HT1080 (cell line): ENCODE measurements around the gene KLHL29. TPM values are rescaled to one million over a fixed set of nuclear protein-coding genes. Genes with fewer than 3 reads are reported as not detected.
A peak's percentile ranks its signal among the peaks of the same experiment; 100 is the strongest.

ENCODE experiments used
- DNase-seq: peaks from one replicate; pipeline ENCODE4 v3.0.0-alpha.2; 2015; ENCODE audit warnings: low read depth
- total RNA-seq: library from RNA; depleted of rRNA; stranded (reverse); fragments of >200 nt; shearing (Covaris generic); gene quantifications from 2 replicates; pipeline ENCODE4 v1.2.3, GENCODE V29; 2014

KLHL29 gene
- total RNA-seq, 1 experiment from 2014 or later: 6.8 TPM

DNA sequence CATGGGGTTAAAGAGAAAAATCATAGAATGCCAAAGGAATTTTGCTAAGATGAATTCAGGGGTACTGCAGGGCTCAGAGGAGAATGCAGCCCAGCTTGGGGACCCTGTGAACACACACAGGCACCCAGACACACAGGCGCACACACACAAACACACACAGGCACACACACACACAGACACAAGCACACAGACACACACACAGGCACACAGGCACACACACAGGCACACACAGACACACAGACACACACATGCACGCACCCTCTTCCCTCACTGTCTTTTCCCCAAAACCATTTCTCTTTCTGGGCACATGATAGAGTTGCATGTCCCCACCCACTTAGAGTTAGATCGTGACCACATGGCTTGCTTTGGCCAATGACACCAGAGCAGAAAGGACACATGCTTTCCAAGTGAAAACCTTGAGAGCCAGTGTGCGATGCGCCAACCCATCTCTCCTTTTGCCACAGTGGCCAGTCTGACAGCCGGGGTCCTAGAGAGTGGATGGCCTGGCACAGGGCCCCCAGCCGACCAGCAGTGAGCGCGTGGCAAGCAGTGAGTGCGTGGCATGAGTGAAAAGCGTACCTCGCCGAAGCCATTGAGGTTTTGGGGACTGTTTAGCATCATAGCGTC is 163.3 kb downstream of the KLHL29 start:
- DNase-seq: no peak

DNA sequence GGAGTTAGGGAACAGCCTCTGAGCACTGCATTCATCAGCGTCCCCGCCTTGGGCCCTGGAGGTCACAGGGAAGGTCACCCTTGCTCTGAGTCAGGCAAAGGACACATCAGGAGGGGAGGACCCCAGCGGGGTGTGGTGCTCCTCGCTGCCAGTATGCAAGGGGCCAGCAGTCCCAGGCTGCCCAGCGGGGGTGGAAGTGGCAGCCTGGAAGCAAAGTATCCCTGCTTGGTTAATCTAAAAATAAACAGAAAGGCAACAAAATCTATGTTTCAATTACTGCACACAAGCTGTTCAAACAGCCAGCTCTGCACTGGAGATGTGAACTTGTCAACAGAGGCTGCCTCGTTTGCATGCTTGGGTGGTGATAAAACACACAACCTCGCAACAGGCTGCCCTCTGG is 164.1 kb downstream of the KLHL29 start:
- no peak for DNase-seq

DNA sequence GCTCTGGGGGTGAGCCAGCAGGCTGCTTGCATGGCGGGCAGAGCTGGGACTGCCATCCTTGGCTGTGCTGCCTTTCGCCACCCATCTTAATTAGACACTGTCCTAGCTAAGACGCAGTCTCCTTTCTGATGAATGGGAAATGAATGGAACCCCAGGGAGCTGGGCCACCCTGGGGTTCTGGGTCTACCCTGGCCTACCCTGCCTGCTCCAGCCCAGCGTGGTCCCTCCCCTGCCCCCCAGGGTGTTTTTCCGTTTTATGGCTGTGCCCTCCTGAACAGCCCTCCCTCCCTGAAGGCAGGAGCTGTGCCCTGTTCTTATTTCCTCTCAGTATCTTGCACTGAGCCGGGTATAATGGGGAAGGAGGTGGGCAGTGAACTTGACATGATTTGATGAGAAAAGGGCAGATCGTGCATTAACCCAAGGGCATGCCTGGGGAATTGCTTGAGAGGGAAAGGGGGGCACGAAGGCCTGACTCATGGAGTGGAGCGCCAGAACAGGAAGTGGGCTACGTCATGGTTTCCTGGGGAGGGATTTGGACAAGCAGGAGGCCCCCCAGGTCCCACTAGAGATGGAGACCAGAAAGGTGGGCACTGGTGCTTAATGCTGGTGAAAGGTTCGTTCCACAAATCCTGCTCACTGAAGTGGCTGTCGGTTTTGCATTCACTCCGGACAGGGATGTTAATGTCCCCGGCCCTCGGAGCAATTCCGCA is 165.0 kb downstream of the KLHL29 start:
- DNase-seq: peak; percentile 56

DNA sequence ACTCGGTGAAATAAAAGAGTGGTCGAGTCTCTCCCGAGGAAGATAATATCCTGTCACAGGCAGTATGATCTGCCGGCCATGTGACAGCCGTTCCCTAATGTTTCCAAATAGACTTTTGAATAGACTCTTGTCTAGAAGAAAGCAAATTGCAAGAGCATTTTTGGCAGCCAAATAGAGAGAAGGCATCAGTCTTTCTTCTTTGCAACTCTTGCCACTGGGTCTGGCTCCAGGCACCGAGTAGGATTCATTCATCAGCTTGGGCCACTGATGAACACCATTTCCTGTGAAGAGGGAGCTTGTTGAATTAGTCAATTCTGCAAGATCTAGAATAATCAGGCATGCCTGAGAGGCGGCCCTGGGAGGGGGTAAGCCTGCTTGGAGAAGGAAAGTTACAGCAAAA is 165.6 kb downstream of the KLHL29 start:
- DNase-seq: peak; percentile 16

DNA sequence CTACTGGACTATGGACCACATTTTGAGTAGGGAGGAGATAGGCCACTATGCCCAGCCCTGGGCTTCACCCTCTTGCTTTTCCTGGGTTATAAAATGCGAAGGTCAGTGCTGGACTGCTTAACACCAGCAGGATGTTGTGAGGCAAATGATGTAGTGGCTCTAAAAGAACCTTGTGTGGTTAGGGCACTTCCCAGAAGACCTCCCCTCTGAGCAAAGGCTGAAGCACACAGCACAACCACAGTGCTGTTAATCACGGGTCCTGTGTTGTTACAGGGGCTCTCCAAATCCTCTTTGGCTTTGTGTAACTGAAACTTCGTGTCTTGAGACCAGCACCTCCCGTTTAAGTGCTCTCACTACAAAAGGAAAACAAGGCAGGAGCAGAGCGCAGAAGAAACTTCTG is 166.9 kb downstream of the KLHL29 start:
- no peak for DNase-seq

DNA sequence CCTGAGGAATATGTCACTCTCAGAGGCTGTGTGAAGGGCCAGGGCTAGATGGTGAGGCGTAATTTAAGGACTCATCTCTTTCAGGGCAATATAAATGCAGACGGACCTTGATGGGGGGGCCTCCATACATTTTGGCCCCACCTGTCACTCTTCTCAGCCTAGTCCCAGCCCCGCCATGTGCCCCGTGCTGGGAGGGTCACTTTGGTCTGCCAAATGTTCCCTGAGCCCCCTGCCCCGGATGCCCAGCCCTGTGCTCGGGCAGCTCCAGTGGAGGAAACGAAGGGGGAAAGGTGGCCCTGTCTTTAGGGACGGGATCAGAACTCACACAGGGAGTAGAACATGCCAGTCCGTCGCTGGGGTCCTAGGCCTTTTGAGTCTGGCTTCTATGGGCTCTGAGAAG is 168.6 kb downstream of the KLHL29 start:
- no peak for DNase-seq

DNA sequence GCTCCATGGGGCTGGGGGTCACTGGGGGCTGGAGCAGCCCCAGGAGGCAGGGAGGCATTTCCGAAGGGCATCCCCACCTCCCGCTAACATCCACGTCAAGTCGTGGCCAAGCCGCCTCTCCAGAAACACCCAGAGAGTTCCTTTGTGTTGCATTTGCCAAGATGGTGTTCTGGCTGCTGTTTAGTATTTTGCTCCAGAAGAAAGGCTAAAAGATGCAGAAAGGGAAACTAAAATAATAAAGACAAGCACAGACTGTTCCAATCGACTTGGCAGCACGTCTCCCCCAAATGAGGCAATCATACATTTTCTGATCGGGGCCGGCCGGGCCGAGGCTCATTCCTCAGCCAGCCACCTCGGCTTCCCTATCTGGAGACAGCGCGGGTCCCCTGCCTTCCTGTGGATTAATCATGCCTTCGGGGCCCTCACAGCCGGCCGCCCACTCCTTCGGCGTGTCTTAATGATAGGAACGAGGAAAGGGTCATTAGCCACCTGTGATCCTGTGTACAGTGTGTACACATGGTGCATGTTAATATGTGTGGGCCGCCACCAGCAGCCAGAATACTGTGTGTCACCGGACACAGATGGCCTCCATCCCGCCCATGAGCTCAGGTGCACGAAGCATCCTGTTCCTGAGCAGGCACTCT is 169.2 kb downstream of the KLHL29 start:
- DNase-seq: no peak

DNA sequence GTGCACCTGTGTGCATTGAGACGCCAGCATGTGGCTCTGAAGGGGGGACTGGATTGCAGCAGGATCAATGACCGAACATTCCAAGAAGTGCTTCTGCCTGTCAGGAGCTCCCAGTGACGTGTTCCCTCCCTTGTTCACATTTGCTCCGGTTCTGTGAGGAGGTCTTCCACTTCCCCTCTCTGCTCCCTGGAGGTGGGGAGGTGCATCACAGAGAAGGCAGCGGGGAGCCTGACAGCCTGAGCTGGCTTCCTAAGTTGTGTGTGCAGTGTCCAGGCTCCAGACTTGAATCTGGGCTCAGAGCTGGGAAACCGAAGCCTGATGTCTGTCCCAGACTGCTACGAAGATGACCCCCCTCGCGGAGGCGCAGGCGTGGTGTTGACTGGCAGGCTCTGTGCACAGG is 171.0 kb downstream of the KLHL29 start:
- no peak for DNase-seq

DNA sequence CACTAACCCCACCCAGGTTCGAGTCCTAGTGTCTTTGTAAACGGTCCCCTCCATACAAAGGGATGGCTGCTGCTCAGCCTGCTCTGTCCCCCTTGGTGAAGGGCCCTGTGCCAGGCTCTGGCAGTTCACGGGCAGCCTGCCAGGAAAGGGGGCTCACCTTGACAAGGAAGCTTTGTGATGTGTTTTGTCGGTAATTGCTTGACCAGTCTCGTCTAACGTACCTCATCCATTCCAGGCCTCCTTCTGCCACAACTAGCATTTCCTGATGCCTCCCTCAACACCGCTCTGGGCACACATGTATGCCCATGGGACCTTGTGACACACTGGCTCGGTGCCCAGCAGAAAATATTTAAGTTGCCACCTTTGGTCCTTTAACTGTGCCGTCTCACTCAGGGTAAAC is 171.9 kb downstream of the KLHL29 start:
- no peak for DNase-seq

DNA sequence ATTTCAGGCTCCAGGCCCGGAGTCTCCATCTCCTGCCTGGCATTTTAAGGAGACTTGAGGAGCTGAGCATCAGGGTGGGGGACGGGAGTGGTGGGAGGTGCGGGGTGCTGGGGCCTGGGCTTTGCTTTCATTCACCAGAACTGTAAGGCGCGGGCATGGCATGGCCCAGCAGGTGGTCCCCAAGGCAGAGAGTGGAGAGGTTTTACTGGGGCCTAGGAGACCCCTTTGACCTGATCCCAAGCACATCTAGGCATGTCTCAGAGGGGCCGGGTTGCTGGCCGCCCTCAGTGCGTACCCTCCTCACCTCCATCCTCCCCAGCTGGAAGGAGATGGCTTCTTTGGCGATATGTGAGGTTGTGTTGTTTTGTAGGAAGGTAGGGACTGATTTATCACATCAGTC is 172.5 kb downstream of the KLHL29 start:
- no peak for DNase-seq

DNA sequence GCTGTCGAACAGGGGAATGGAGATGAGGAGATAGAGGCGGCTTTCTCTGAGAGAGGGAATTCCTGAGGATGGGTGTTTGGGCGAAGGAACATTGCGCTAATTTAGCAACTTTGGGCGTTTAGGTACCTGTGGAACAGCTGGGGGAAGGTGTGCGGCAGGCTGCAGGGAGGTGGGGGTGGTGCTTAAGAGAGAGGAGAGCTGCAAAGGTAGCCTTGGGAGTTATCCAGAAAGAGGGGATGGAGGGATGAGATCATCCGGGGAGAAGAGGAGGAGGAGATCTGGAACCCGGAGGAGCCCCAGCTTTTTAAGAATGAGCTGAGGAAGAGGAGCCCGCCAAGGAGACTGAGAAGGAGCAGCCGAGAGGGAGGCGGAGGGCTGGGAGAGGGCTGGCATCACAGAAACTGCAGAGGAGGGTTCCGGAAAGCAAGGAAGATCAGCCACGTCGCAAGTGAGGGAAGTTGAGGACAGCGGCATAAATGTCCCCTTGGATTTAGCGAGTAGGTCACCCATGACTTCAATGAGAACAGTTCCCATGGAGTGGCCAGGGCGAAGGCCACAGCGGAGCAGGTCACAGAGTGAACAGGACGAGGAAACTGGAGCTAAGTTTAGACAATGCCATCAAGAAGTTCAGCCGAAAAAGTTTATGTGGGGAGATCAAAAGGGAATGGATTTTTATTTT is 174.7 kb downstream of the KLHL29 start:
- DNase-seq: no peak

DNA sequence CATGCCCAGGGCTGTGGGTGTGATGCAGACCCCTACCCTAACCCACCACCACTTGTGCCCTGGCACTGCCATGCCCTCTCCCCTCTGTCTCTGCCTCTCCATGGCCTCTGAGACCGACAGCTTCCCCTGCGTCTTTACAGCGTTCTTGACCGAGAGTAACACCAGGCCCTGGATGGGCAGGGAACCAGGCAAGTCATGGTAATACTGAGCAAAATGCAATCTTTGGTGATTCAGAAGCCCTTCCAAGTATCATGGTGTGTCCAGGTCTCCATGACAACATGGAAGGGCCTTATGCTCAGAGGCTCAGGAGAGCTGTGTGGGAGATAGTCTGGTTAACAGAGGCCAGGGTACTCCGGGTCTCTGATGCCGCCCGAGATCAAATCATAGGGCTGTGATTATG is 176.1 kb downstream of the KLHL29 start:
- DNase-seq: no peak

DNA sequence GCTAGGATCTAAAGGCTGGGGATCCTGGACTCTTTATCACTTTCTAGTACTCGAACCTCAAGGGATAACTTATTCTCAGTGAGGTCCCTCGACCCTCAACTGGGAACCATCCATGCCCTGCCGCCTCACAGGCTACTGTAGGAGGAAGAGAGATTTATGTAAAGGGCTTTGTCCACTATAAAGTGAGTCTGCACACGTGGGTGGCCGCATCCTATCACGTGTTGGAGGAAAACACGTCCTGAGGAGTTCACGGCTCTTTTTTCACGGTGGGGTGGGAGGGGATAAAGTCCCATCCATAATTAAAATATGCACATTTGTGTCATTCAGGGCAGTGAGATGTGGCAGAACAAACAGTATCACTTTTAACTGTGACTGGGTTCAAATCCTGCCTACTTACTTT is 176.6 kb downstream of the KLHL29 start:
- no peak for DNase-seq

DNA sequence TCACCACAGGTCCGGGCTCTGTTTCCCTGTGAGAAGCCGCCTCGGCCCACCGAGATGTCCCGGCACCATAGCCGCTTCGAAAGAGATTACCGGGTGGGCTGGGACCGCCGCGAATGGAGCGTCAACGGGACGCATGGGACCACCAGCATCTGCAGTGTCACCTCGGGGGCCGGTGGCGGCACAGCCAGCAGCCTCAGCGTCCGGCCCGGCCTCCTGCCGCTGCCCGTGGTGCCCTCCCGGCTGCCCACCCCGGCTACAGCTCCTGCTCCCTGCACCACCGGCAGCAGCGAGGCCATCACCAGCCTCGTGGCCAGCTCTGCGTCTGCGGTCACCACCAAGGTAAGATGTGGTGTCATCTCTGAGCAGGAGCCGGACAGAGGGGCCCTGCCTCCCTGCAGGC is 177.2 kb downstream of the KLHL29 start:
- DNase-seq: no peak

DNA sequence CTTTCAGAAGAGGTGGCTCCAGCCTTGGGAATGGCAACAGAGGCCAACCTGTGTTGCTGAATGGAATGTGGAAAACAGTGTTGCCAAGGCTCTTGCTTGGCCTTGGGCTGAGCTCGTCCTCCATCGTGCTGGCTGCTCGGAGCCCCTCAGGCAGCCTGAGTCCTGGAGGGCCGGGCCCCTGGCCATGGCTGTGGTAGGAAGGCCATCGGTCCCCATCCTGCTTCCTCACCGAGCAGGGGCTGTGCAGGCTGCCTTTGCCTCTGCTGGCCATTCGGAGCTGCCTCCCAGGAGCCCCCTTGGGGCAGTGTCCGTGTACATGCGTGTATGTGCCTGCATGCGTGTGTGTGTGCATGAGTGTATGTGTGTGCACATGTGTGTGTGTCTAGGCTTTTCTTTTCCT is 178.2 kb downstream of the KLHL29 start:
- DNase-seq: no peak

DNA sequence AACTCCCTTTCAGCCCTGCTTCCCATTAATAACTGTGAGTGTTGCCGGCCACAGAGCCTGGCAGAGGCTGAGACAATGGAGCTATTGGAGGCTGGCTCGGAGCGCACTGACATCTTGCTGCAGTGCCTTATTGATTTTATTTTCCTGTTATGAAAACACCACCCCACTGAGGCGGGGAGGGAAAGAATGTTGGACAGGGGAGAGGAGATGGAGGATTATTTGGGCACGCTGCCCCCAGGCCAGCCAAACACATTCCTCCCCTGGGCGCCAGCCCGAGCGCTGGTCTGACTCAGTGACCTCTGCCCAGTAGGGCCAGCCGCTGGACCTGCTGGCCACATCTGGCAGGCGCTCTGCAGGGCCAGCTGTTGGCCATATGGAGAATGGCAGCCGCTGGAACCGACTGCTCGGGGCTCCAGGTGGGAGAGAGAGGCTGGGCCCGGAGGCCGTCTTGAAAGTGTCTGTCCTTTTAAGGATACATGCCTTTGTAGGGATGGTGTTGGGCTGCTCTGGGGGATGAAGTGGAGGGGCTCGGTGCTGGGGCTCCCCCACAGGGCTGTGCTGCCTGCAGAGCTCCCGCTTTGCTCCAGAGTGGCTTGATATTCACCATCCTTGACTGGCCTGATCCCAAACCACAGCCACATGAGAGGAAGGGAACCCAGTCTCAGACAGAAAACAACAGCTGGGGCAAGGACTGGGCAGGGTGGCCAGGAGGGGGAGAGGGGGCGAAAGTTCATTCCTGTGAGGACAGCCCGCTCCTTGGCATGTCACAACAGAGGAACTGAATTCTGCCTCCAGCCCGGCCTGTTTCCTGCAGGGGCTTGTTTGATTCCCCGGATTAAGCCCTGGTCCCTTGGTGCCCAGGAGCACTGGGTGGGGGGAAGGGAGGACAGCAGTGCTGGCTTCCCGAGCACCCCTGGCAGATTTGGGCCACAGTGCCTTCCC is 179.0 kb downstream of the KLHL29 start:
- DNase-seq: no peak

DNA sequence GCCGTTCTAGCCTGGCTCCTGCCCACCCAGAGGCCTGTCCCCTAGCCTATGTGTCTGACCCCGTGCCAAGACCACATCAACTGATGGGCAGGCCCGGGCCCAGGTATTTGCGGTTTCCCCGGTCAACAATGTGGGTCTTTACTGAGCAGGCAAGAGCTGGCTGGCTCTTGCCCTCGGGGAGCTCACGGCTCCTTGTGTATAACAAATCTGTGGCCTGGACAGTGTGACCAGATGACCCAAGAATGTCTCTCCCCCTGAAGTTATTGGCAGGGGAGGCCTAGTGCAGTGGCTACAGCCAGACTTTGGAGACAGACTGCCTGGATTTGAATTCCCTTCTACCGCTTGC is 179.6 kb downstream of the KLHL29 start:
- no peak for DNase-seq

DNA sequence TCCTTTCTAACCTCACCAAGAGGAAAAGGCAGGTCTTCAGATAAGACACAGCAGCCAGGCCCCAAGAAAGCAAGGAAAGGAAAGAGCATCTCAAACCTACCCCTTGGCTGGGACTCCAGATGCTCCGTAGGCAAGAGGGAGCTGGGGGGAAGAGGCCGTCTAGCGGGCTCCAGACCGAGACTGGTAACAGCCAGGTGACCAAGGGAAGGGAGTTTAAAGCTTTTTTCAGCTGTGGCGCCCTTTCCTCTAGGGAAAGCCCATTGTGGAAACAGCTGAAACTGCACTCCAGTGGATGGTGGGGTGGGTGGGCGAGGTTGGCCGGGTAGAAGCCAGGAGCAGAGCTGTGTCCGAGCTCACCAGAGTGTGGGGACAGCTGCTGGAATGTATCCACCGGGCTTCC is 180.4 kb downstream of the KLHL29 start:
- DNase-seq: no peak

DNA sequence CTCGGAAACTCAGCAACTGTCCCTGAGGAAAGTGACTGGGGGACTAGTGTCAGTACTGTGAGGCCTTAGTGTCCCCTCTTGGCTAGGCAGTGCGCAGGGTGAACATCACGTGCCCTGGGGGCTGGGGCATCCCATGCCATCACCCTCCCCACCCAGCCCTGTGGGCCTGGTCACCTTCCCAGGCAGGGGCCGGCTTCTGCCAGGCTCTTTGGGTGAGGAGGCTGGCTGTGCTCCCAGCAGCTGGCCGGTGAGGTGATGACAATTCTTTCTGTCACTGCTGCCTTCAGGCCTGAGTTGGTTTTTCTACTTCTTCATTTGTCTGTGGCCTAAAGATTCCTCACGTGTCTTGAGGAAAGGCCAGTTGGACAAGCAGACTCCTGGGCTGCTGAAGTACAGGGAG is 180.8 kb downstream of the KLHL29 start:
- DNase-seq: no peak

DNA sequence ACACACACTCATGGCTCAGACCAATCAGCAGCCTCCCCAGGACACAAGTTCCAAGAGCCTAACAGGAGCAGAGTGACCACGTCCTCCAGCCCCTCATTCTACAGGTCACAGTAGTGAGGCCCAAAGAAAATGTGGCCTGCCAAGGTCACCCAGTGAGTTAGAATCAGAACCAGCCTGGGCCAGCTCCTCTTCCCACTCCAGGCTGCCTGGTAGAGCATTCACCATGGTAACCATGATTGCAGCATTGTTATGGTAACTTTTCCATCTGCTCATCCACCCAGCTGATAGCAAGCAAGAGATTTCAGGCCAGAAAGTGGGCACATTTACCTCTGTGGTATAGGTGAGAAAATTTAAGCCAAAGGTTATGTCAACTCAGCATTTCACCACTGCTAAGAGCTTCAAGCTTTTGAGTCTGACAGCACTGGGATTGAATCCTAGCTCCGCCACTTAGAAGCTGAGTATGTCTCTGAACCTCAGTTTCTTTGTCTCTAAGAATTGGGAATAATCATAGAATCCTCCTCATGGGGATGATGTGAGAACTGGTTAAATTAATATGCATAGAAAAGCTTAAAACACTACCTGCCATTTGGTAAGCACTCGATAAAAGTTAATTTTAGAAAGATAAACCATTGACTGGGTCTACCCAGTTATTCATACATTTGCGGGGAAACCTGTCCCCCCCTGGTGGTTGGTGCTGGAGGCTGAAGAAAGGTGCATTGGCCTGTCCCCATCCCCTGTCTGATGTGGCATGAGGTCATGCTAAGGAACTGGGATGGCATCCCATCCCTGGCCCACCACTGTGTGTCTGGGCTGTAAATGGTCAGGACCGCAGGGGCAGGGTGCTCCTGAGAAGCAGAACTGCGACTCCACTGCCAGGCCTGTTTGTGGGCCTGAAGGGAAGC is 181.5 kb downstream of the KLHL29 start:
- DNase-seq: peak; percentile 47
